Activated naive CD4-positive, alpha-beta T cell treated with anti-CD3 and anti-CD28 coated beads for 36 hours (primary cell): ENCODE measurements around the gene RBP5. TPM values are rescaled to one million over a fixed set of nuclear protein-coding genes. Genes with fewer than 3 reads are reported as not detected.

Source experiments
- CTCF ChIA-PET: fragments of 350-600 bp; sonication (Branson Sonifier 250); formaldehyde crosslinking; loops from one replicate; lab custom pipeline; 2021; ENCODE audit warnings: antibody characterized with exemption; lab: Charles Lee
- DNase-seq: peaks from one replicate; pipeline ENCODE4 v3.0.0-alpha.2; 2020
- H3K27ac Mint-ChIP-seq: one replicate; pipeline ENCODE4 v1.8.0; 2021; ENCODE audit warnings: mild to moderate bottlenecking, mixed read lengths
- H3K27me3 Mint-ChIP-seq: one replicate; pipeline ENCODE4 v1.8.0; 2021; ENCODE audit warnings: low read depth, mixed read lengths
- H3K36me3 Mint-ChIP-seq: one replicate; pipeline ENCODE4 v1.8.0; 2021; ENCODE audit warnings: low read depth, mixed read lengths
- H3K4me1 Mint-ChIP-seq: one replicate; pipeline ENCODE4 v1.8.0; 2021; ENCODE audit warnings: low read depth, mixed read lengths
- H3K4me3 Mint-ChIP-seq: one replicate; pipeline ENCODE4 v1.8.0; 2021; ENCODE audit warnings: mild to moderate bottlenecking, moderate library complexity, mixed read lengths
- H3K9me3 Mint-ChIP-seq: one replicate; pipeline ENCODE4 v1.8.0; 2021; ENCODE audit warnings: mixed read lengths
- intact Hi-C: fragments of 100-400 bp; cut with micrococcal nuclease; formaldehyde crosslinking; loops from one replicate; pipeline ENCODE4 v1.15.1; 2023
- total RNA-seq, 2 experiments: library from RNA; stranded (reverse); gene quantifications; one replicate each; pipeline ENCODE4 v1.2.3, GENCODE V29; 2021

RBP5 gene
- total RNA-seq, 2 experiments from 2014 or later: 0.57 TPM; not detected in 1

GRCh38 chr12:7144414-7145120, 15.9 kb upstream of the RBP5 start:
- CTCF ChIA-PET: interaction anchor here (0.7 to 2.9 kb wide), 21 partner anchors 9 to 498 kb away, joined by 3 to 13 read pairs (median 3); partner anchors contain the start of genes LPCAT3, PEX5 and RBP5
- no peak overlapping the region for H3K27ac Mint-ChIP-seq
- H3K36me3 Mint-ChIP-seq: no peaks in the 10 kb centered on the region
- intact Hi-C loops: no loop called here
- no peak overlapping the region for H3K4me3 Mint-ChIP-seq
- no peak for DNase-seq
- H3K27me3 Mint-ChIP-seq: no peaks in the 10 kb centered on the region
- H3K9me3 Mint-ChIP-seq: no peaks in the 10 kb centered on the region
- peaks cover 2% of the 10 kb centered on the region for H3K4me1 Mint-ChIP-seq

GRCh38 chr12:7143564-7143963, 14.9 kb upstream of the RBP5 start:
- intact Hi-C loops: loop anchor here (2.0 kb wide), 2 partner anchors 317 to 495 kb away; no protein-coding TSS in a partner anchor
- Mint-ChIP-seq H3K27ac (no peak overlapping the region), H3K9me3 (no peaks in the 10 kb centered on the region), H3K4me3 (no peak overlapping the region), H3K4me1 (peaks cover 2% of the 10 kb centered on the region), H3K36me3 (no peaks in the 10 kb centered on the region), H3K27me3 (no peaks in the 10 kb centered on the region)
- CTCF ChIA-PET: interaction anchor here (0.6 to 2.9 kb wide), 10 partner anchors 11 to 494 kb away, joined by 3 to 13 read pairs (median 3); partner anchors contain the start of genes PEX5 and RBP5
- DNase-seq: no peak

- Mint-ChIP-seq H3K27me3 (no peaks in the 10 kb centered on the region), H3K9me3 (no peaks in the 10 kb centered on the region), H3K27ac (no peak overlapping the region), H3K4me1 (peaks cover 2% of the 10 kb centered on the region), H3K36me3 (no peaks in the 10 kb centered on the region), H3K4me3 (no peak overlapping the region)
- CTCF ChIA-PET: interaction anchor here (0.9 to 2.9 kb wide), 6 partner anchors 11 to 46 kb away, joined by 3 to 13 read pairs (median 6); partner anchors contain the start of genes PEX5 and RBP5
- intact Hi-C loops: loop anchor here (1.0 to 2.0 kb wide), 3 partner anchors 45 to 496 kb away; no protein-coding TSS in a partner anchor
- DNase-seq: no peak
Observed at GRCh38 chr12:7142809-7143465, 14.2 kb upstream of the RBP5 start.

- CTCF ChIA-PET: interaction anchor here (0.6 to 2.8 kb wide), 13 partner anchors 9 to 976 kb away, joined by 3 to 11 read pairs (median 4); partner anchors contain the start of genes PEX5 and RBP5
- DNase-seq: peak; percentile 74
- Mint-ChIP-seq H3K9me3 (no peaks in the 10 kb centered on the region), H3K36me3 (no peaks in the 10 kb centered on the region), H3K27ac (no peak overlapping the region), H3K4me3 (no peak overlapping the region), H3K27me3 (no peaks in the 10 kb centered on the region), H3K4me1 (peaks cover 2% of the 10 kb centered on the region)
- intact Hi-C loops: loop anchor here (1.0 to 2.0 kb wide), 3 partner anchors 46 to 497 kb away; no protein-coding TSS in a partner anchor
Observed at GRCh38 chr12:7142056-7142644, 13.5 kb upstream of the RBP5 start.

- H3K36me3 Mint-ChIP-seq: no peaks in the 10 kb centered on the region
- CTCF ChIA-PET: interaction anchor here (0.5 to 2.8 kb wide), 15 partner anchors 10 to 975 kb away, joined by 3 to 11 read pairs (median 4); partner anchors contain the start of gene PEX5
- DNase-seq: no peak
- no peak overlapping the region for H3K27ac Mint-ChIP-seq
- no peak overlapping the region for H3K4me3 Mint-ChIP-seq
- H3K27me3 Mint-ChIP-seq: no peaks in the 10 kb centered on the region
- no peaks in the 10 kb centered on the region for H3K9me3 Mint-ChIP-seq
- intact Hi-C loops: loop anchor here (1.0 to 2.0 kb wide), 3 partner anchors 47 to 497 kb away; no protein-coding TSS in a partner anchor
- peaks cover 2% of the 10 kb centered on the region for H3K4me1 Mint-ChIP-seq
Observed at GRCh38 chr12:7141351-7142005, 12.8 kb upstream of the RBP5 start.

GRCh38 chr12:7139200-7139599, 10.5 kb upstream of the RBP5 start:
- no peaks in the 10 kb centered on the region for H3K27me3 Mint-ChIP-seq
- CTCF ChIA-PET: interaction anchor here (0.6 to 1.0 kb wide), 3 partner anchors 16 to 499 kb away, joined by 3 to 4 read pairs (median 3); no protein-coding TSS in a partner anchor
- intact Hi-C loops: no loop called here
- H3K4me1 Mint-ChIP-seq: peaks cover 2% of the 10 kb centered on the region
- H3K27ac Mint-ChIP-seq: no peak overlapping the region
- no peak for DNase-seq
- H3K36me3 Mint-ChIP-seq: peaks cover 4% of the 10 kb centered on the region
- H3K4me3 Mint-ChIP-seq: no peak overlapping the region
- no peaks in the 10 kb centered on the region for H3K9me3 Mint-ChIP-seq

GRCh38 chr12:7137908-7138307, 9.2 kb upstream of the RBP5 start:
- Mint-ChIP-seq H3K36me3 (peaks cover 4% of the 10 kb centered on the region), H3K9me3 (no peaks in the 10 kb centered on the region), H3K4me3 (no peak overlapping the region), H3K4me1 (peaks cover 2% of the 10 kb centered on the region), H3K27me3 (no peaks in the 10 kb centered on the region), H3K27ac (no peak overlapping the region)
- intact Hi-C loops: no loop called here
- CTCF ChIA-PET: no interaction called here
- no peak for DNase-seq

- no peak overlapping the region for H3K27ac Mint-ChIP-seq
- H3K36me3 Mint-ChIP-seq: peaks cover 4% of the 10 kb centered on the region
- peaks cover 8% of the 10 kb centered on the region for H3K4me1 Mint-ChIP-seq
- no peak for DNase-seq
- CTCF ChIA-PET: no interaction called here
- intact Hi-C loops: no loop called here
- H3K9me3 Mint-ChIP-seq: no peaks in the 10 kb centered on the region
- H3K4me3 Mint-ChIP-seq: no peak overlapping the region
- H3K27me3 Mint-ChIP-seq: no peaks in the 10 kb centered on the region
Observed at GRCh38 chr12:7136676-7137075, 8.0 kb upstream of the RBP5 start.

- Mint-ChIP-seq H3K4me3 (no peak overlapping the region), H3K27ac (no peak overlapping the region), H3K9me3 (no peaks in the 10 kb centered on the region), H3K36me3 (peaks cover 4% of the 10 kb centered on the region), H3K27me3 (no peaks in the 10 kb centered on the region), H3K4me1 (peaks cover 14% of the 10 kb centered on the region)
- intact Hi-C loops: no loop called here
- CTCF ChIA-PET: interaction anchor here (1.5 kb wide), 1 partner anchor 10 kb away, joined by 5 read pairs; no protein-coding TSS in a partner anchor
- DNase-seq: no peak
Observed at GRCh38 chr12:7136071-7136470, 7.4 kb upstream of the RBP5 start.

GRCh38 chr12:7134396-7135166, 5.9 kb upstream of the RBP5 start:
- Mint-ChIP-seq H3K4me1 (peaks cover 21% of the 10 kb centered on the region), H3K27ac (no peak overlapping the region), H3K4me3 (no peak overlapping the region), H3K9me3 (no peaks in the 10 kb centered on the region), H3K27me3 (no peaks in the 10 kb centered on the region), H3K36me3 (peaks cover 4% of the 10 kb centered on the region)
- intact Hi-C loops: loop anchor here (5.0 kb wide), 1 partner anchor 508 kb away; no protein-coding TSS in a partner anchor
- no peak for DNase-seq
- CTCF ChIA-PET: interaction anchor here (1.5 kb wide), 1 partner anchor 11 kb away, joined by 5 read pairs; no protein-coding TSS in a partner anchor

GRCh38 chr12:7131502-7131866, 2.8 kb upstream of the RBP5 start:
- peak; percentile 42 for DNase-seq
- H3K4me3 Mint-ChIP-seq: peak overlapping the region; percentile 82
- H3K36me3 Mint-ChIP-seq: peaks cover 4% of the 10 kb centered on the region
- peaks cover 27% of the 10 kb centered on the region for H3K4me1 Mint-ChIP-seq
- H3K27ac Mint-ChIP-seq: no peak overlapping the region
- no peaks in the 10 kb centered on the region for H3K9me3 Mint-ChIP-seq
- H3K27me3 Mint-ChIP-seq: no peaks in the 10 kb centered on the region
- intact Hi-C loops: loop anchor here (5.0 kb wide), 1 partner anchor 511 kb away; no protein-coding TSS in a partner anchor
- CTCF ChIA-PET: interaction anchor here (0.9 kb wide), 2 partner anchors 10 to 18 kb away, joined by 3 read pairs; no protein-coding TSS in a partner anchor
